Measurements from ENCODE around the gene SPIRE2. TPM values are rescaled to one million over a fixed set of nuclear protein-coding genes. Genes with fewer than 3 reads are reported as not detected.
A peak's percentile ranks its signal among the peaks of the same experiment; 100 is the strongest.

The SPIRE2 gene, protein sequence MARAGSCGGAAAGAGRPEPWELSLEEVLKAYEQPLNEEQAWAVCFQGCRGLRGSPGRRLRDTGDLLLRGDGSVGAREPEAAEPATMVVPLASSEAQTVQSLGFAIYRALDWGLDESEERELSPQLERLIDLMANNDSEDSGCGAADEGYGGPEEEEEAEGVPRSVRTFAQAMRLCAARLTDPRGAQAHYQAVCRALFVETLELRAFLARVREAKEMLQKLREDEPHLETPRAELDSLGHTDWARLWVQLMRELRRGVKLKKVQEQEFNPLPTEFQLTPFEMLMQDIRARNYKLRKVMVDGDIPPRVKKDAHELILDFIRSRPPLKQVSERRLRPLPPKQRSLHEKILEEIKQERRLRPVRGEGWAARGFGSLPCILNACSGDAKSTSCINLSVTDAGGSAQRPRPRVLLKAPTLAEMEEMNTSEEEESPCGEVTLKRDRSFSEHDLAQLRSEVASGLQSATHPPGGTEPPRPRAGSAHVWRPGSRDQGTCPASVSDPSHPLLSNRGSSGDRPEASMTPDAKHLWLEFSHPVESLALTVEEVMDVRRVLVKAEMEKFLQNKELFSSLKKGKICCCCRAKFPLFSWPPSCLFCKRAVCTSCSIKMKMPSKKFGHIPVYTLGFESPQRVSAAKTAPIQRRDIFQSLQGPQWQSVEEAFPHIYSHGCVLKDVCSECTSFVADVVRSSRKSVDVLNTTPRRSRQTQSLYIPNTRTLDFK
- 0.56 and 0.72 TPM in 2 replicates for total RNA-seq (2012; rRNA removed)
- polyA plus RNA-seq (2012; rRNA removed) = 1.6 and 1.9 TPM in 2 replicates
- polyA plus RNA-seq (2012; cell fraction: cytosol; rRNA removed) = 1.6 and 1.9 TPM in 2 replicates
- 8.8 and 10.3 TPM in 2 replicates for polyA plus RNA-seq (2012; cell fraction: nucleus; rRNA removed; ENCODE audit: low replicate concordance)
- percentile 39 among the genes with signal in this experiment for Bru-seq, nascent RNA
- percentile 62 among the genes with signal in this experiment for BruChase-seq, experiment 1, labeled RNA remaining after a 6-hour chase
- percentile 51 among the genes with signal in this experiment for BruChase-seq, experiment 2, labeled RNA remaining after a 2-hour chase
- long read RNA-seq, partial matches to known transcripts = 0 of 5 reads
- long read RNA-seq, other reads (novel, unspliced or antisense) = 4 of 5 reads

DNA sequence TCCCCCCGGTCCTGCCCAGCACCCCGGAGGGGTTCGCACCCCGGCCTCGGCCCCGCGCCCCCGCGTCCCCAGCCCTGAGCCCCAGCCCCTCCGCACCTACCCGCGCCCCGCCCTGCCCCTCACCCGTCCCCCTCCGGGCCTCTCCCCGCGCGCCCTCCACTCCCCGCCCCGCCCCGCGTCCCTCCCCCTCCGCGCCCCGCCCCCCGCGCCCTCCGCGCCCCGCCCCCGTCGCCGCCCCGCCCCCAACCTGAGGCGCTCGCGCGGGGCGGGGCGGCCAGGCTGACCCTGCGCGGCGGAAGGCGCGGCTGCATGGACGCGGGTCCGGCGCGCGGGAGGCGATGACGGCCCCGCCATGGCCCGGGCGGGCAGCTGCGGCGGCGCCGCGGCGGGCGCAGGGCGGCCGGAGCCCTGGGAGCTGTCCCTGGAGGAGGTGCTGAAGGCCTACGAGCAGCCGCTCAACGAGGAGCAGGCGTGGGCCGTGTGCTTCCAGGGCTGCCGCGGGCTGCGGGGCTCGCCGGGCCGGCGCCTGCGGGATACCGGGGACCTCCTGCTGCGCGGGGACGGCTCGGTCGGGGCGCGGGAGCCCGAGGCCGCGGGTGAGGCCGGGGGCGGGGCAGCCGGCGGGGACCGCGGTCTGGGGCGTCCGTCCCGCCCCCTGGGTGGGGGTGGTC lies at the start of gene SPIRE2:
TSS of gene SPIRE2 (plus strand) at position 277 of the 671 bp plus-strand sequence. CDS start at position 353, 76 bp downstream.
- in situ Hi-C loops (cut with MboI; ENCODE audit: low sequenced_read_pairs) = no loop called here
- H2BK5ac ChIP-seq (ENCODE audit: low read depth, low read length, poor library complexity, severe bottlenecking) = no peak within 1 kb of the TSS
- intact Hi-C loops (cut with micrococcal nuclease) = no loop called here

More for the DNA sequence above, at the start of gene SPIRE2:
- ChIA-PET POLR2A (ENCODE audit: unreplicated experiment) (no interaction called here), CTCF (no interaction called here)
- no TSS peak for BruUV-seq (replicated peaks)
- peak within 1 kb of the TSS; percentile 95 for H2AFZ ChIP-seq (replicated peaks; ENCODE audit: low read length, poor library complexity)
- no peaks in the 10 kb centered on the region for H3K9me1 ChIP-seq (ENCODE audit: insufficient read depth, low read length)
- peaks cover 0 to 4% of the 10 kb centered on the region in 2 experiments; a peak in 1 of 4 replicates for H3K79me1 ChIP-seq (ENCODE audit: low read depth in 1 of 2, low read length in 2 of 2)
- no peaks in the 10 kb centered on the region for H3K9me3 ChIP-seq (ENCODE audit: control insufficient read depth, insufficient read depth, low read length)
- 0 out of 2 replicates have a peak within 1 kb of the TSS, but pooled peaks have one; percentile 40 for H3K14ac ChIP-seq (replicated peaks; ENCODE audit: low read depth, low read length)
- peak within 1 kb of the TSS; percentile 48 for H3K4ac ChIP-seq (ENCODE audit: low read depth, low read length)
- no peaks in the 10 kb centered on the region for H4K20me1 ChIP-seq (ENCODE audit: insufficient read depth, low read length)
- no peak within 1 kb of the TSS for H2BK120ac ChIP-seq (ENCODE audit: low read depth, low read length)
- no peak within 1 kb of the TSS for H2BK20ac ChIP-seq (ENCODE audit: low read depth, low read length)
- H3K27me3 ChIP-seq (ENCODE audit: control insufficient read depth, insufficient read depth, low read length) = no peaks in the 10 kb centered on the region
- H3K36me3 ChIP-seq (ENCODE audit: control insufficient read depth, insufficient read depth, low read length) = no peaks in the 10 kb centered on the region
- no peak within 1 kb of the TSS for H2AK5ac ChIP-seq (ENCODE audit: low read depth, low read length)
- H3K9ac ChIP-seq (ENCODE audit: low read depth, low read length) = no peak within 1 kb of the TSS
- no peak within 1 kb of the TSS for H4K5ac ChIP-seq (ENCODE audit: low read depth, low read length)
- no peak within 1 kb of the TSS for H3K18ac ChIP-seq (ENCODE audit: low read depth, low read length)
- dilution Hi-C loops (cut with HindIII; ENCODE audit: low sequenced_read_pairs, unreplicated experiment) = no loop called here
- H3K4me3 ChIP-seq (ENCODE audit: insufficient read depth, low read depth, low read length) = peak within 1 kb of the TSS; percentile 47
- TF ChIP-seq BHLHE40 (IDR thresholded peaks at IDR 0.05; ENCODE audit: low read depth, low read length) (peak; percentile 41; the same call in 1 of the 2 replicates), MXI1 (IDR thresholded peaks at IDR 0.05; ENCODE audit: borderline replicate concordance, low read depth, low read length) (peak; percentile 99), MAZ (IDR thresholded peaks at IDR 0.05; ENCODE audit: borderline replicate concordance, low read depth, low read length) (peak; percentile 82), RCOR1 (IDR thresholded peaks at IDR 0.05; ENCODE audit: insufficient replicate concordance, low read length) (peak; percentile 92), MAFK (IDR thresholded peaks at IDR 0.05; ENCODE audit: low read depth, low read length) (no peak)
- WGBS, 2 experiments (ENCODE audit: extremely low coverage in 2 of 2, insufficient read length in 1 of 2) = 0% methylated on average over 19 of the region's 98 CpGs; no CpG with 5 or more reads in 1 of the 2 experiments
- no peak within 1 kb of the TSS; a peak in 1 of 4 replicates for H4K8ac ChIP-seq (ENCODE audit: low read depth in 2 of 2, low read length in 2 of 2)
- ATAC-seq (ENCODE audit: low read depth) = peak; percentile 92
- H3K56ac ChIP-seq (ENCODE audit: extremely low read depth, insufficient read depth, low read length) = no peak within 1 kb of the TSS
- peak within 1 kb of the TSS; percentile 59 for H3K4me2 ChIP-seq (ENCODE audit: low read depth, low read length)
- H3K4me1 ChIP-seq (ENCODE audit: control insufficient read depth, insufficient read depth, low read length) = peaks cover 6% of the 10 kb centered on the region; the same call in 1 of the 2 replicates
- H2AK9ac ChIP-seq (replicated peaks; ENCODE audit: low read depth, low read length, poor library complexity) = peak within 1 kb of the TSS; percentile 97
- no peak within 1 kb of the TSS; the same call in 1 of the 2 replicates for H3K27ac ChIP-seq (ENCODE audit: insufficient read depth, low read length)
- peak; percentile 71 for DNase-seq
- H4K91ac ChIP-seq (ENCODE audit: insufficient read depth, low read depth, low read length) = no peak within 1 kb of the TSS
- peak within 1 kb of the TSS; percentile 75 for H3K23ac ChIP-seq (ENCODE audit: low read depth, low read length)
- H2BK15ac ChIP-seq (ENCODE audit: low read depth, low read length) = no peak within 1 kb of the TSS

Data from IMR-90 (cell line).